K562 (cell line): ENCODE data around the gene WDR46. TPM values are rescaled to one million over a fixed set of nuclear protein-coding genes. Genes with fewer than 3 reads are reported as not detected.

Experiments
- CBX1 ChIP-seq: sonication (generic); IDR thresholded peaks from 2 replicates; pipeline ENCODE4 v1.6.1; 2016; ENCODE audit warnings: antibody characterized with exemption, low read depth, mild to moderate bottlenecking
- FOXA1 ChIP-seq: fragments of 450-650 bp; IDR thresholded peaks from 2 replicates; pipeline ENCODE4 v1.6.1; 2016; ENCODE audit warnings: mild to moderate bottlenecking, borderline replicate concordance
- KLF16 ChIP-seq: IDR thresholded peaks from 2 replicates; pipeline ENCODE4 v1.6.1; 2016; ENCODE audit warnings: antibody characterized with exemption
- MAZ ChIP-seq, 2 experiments: fragments of 450-650 bp in 1 of 2; sonication (generic) in 1 of 2; formaldehyde crosslinking; IDR thresholded peaks in 1 of 2; conservative IDR thresholded peaks in 1 of 2; 2 replicates each; pipeline versions ENCODE4 v1.4.0 to v1.5.0; 2020; ENCODE audit warnings: mild to moderate bottlenecking in 1 of 2, missing genetic modification reagents in 1 of 2
- MEF2D ChIP-seq: conservative IDR thresholded peaks from 2 replicates; pipeline ENCODE4 v1.6.1; 2016; ENCODE audit warnings: low read depth, missing genetic modification characterization, missing compliant biosample characterization
- NCOA6 ChIP-seq: fragments of 450-650 bp; IDR thresholded peaks from 2 replicates; pipeline ENCODE4 v1.6.1; 2017; ENCODE audit warnings: mild to moderate bottlenecking
- NFIX ChIP-seq: fragments of 250-450 bp; sonication (Bioruptor Pico); IDR thresholded peaks from 2 replicates; pipeline ENCODE4 v1.4.0; 2020; ENCODE audit warnings: low read depth, mild to moderate bottlenecking, moderate library complexity
- NFRKB ChIP-seq: fragments of 450-650 bp; IDR thresholded peaks from 2 replicates; pipeline ENCODE4 v1.6.1; 2016; ENCODE audit warnings: low read depth
- RAD21 ChIP-seq, 2 experiments: fragments of 250-450 bp in 1 of 2; fragments of 450-650 bp in 1 of 2; sonication (Bioruptor Pico) in 1 of 2; formaldehyde crosslinking in 1 of 2; IDR thresholded peaks in 1 of 2; conservative IDR thresholded peaks in 1 of 2; 2 replicates each; pipeline versions ENCODE4 v1.4.0 to v1.8.0; 2020 to 2022; ENCODE audit warnings: mild to moderate bottlenecking in 2 of 2, moderate library complexity in 1 of 2
- RBM22 ChIP-seq: fragments of 200-400 bp; formaldehyde crosslinking; IDR thresholded peaks from 2 replicates; pipeline ENCODE4 v1.6.1; 2018; ENCODE audit warnings: low read length, low read depth; ENCODE audit not compliant: poor library complexity, severe bottlenecking
- SMARCC2 ChIP-seq: fragments of 450-650 bp; IDR thresholded peaks from 2 replicates; pipeline ENCODE4 v1.6.1; 2017; ENCODE audit warnings: antibody characterized with exemption, moderate library complexity, mild to moderate bottlenecking, low read depth
- XRCC5 ChIP-seq: fragments of 200-400 bp; formaldehyde crosslinking; IDR thresholded peaks from 2 replicates; pipeline ENCODE4 v1.6.1; 2017; ENCODE audit warnings: low read depth, mild to moderate bottlenecking, low read length
- polyA plus RNA-seq, 8 experiments: library from polyadenylated mRNA; depleted of rRNA in 4 of 8; stranded (reverse) in 5 of 8; unstranded in 3 of 8; fragments of >200 nt; fragmentation: Nextera tagmentation in 2 of 8; fragmentation: Illumina TruSeq in 1 of 8; extraction: Ambion mirVana in 2 of 8; extraction: Trizol in 1 of 8; gene quantifications; 2 replicates each; pipeline versions ENCODE4 v1.2.1 to v1.2.3, GENCODE V29; 2011 to 2014; ENCODE audit warnings: inconsistent platforms in 1 of 8, missing spikeins in 1 of 8
- total RNA-seq, 7 experiments: library from RNA; depleted of rRNA in 6 of 7; stranded (reverse); fragments of >200 nt in 6 of 7; fragmentation: Illumina TruSeq in 2 of 7; extraction: Trizol in 2 of 7; gene quantifications; 2 replicates each; pipeline versions ENCODE4 v1.2.1 to v1.2.3, GENCODE V29; 2011 to 2021; ENCODE audit warnings: low replicate concordance in 1 of 7
- TF ChIP-seq, protein P1 (sequence below): fragments of 450-650 bp; IDR thresholded peaks from 2 replicates; pipeline ENCODE4 v1.6.1; 2017; ENCODE audit warnings: mild to moderate bottlenecking, moderate library complexity
- TF ChIP-seq, protein P2 (sequence below): sonication (generic); formaldehyde crosslinking; IDR thresholded peaks from 2 replicates; pipeline ENCODE4 v1.8.0; 2023; ENCODE audit warnings: mild to moderate bottlenecking, missing genetic modification reagents
- TF ChIP-seq, protein P3 (sequence below): fragments of 250-450 bp; sonication (Bioruptor Pico); IDR thresholded peaks from 2 replicates; pipeline ENCODE4 v1.4.0; 2020

WDR46 gene
- total and polyA plus RNA-seq, 9 of the 15 experiments (the other 6 are each of a cell fraction or from before 2014, with no cell fraction given) = 8.9 to 146 (median 93.1) TPM

DNA sequence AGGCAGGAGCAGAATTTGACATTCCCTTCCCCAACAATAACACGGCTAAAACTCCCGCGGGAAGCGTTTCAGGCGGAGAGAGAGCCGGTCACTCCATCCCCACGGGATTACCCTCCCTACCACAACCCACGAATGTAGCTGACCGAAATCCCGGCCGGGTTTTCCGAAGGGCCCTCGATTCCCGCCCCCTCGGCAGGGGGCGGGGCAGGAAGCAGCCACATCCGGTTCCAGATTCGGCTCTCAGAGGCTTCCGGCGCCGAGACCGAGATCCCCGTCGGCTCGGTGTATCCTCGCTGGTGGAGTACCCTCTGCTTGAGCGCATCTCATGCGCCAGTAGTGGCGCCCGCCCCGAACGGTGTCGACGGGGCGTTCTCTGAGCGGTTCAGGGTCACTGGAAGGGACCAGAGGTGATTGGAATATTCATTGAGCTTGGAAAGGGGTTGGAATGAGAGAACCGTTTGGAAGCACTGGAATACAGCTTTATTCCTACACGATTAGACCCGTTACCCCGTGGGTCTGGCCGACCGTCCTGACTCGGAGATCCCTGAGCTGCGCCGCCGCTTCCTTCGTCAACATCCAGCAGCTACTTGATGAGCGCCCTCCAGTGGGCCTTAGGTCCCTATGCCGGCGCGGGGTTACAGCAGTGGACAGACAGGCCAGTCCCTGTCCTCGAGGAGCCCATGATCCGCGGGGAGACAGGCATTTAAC, 10.4 kb upstream of the WDR46 start (continued):
- TF ChIP-seq, protein P1, sequence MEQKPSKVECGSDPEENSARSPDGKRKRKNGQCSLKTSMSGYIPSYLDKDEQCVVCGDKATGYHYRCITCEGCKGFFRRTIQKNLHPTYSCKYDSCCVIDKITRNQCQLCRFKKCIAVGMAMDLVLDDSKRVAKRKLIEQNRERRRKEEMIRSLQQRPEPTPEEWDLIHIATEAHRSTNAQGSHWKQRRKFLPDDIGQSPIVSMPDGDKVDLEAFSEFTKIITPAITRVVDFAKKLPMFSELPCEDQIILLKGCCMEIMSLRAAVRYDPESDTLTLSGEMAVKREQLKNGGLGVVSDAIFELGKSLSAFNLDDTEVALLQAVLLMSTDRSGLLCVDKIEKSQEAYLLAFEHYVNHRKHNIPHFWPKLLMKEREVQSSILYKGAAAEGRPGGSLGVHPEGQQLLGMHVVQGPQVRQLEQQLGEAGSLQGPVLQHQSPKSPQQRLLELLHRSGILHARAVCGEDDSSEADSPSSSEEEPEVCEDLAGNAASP = no peak
- TF ChIP-seq NCOA6 (peak; percentile 90), MEF2D (peak; percentile 15; the same call in 1 of the 2 replicates), KLF16 (no peak), MAZ (CRISPR knock-in tag; conservative IDR thresholded peaks at IDR 0.05 in 1 of 2, IDR thresholded peaks at IDR 0.05 in 1 of 2) (peak; percentile 14 to 68; a peak in 2 of 4 replicates), RBM22 (peak; percentile 76), RAD21 (CRISPR knock-in tag; conservative IDR thresholded peaks at IDR 0.05 in 1 of 2, IDR thresholded peaks at IDR 0.05 in 1 of 2) (peak; percentile 68 to 69), NFRKB (peak; percentile 76), NFIX (no peak), XRCC5 (peak; percentile 69; the same call in 1 of the 2 replicates), SMARCC2 (peak; percentile 16; the same call in 1 of the 2 replicates), CBX1 (peak; percentile 85), FOXA1 (no peak)
- TF ChIP-seq, protein P2, sequence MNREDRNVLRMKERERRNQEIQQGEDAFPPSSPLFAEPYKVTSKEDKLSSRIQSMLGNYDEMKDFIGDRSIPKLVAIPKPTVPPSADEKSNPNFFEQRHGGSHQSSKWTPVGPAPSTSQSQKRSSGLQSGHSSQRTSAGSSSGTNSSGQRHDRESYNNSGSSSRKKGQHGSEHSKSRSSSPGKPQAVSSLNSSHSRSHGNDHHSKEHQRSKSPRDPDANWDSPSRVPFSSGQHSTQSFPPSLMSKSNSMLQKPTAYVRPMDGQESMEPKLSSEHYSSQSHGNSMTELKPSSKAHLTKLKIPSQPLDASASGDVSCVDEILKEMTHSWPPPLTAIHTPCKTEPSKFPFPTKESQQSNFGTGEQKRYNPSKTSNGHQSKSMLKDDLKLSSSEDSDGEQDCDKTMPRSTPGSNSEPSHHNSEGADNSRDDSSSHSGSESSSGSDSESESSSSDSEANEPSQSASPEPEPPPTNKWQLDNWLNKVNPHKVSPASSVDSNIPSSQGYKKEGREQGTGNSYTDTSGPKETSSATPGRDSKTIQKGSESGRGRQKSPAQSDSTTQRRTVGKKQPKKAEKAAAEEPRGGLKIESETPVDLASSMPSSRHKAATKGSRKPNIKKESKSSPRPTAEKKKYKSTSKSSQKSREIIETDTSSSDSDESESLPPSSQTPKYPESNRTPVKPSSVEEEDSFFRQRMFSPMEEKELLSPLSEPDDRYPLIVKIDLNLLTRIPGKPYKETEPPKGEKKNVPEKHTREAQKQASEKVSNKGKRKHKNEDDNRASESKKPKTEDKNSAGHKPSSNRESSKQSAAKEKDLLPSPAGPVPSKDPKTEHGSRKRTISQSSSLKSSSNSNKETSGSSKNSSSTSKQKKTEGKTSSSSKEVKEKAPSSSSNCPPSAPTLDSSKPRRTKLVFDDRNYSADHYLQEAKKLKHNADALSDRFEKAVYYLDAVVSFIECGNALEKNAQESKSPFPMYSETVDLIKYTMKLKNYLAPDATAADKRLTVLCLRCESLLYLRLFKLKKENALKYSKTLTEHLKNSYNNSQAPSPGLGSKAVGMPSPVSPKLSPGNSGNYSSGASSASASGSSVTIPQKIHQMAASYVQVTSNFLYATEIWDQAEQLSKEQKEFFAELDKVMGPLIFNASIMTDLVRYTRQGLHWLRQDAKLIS (CRISPR knock-in tag) = peak; percentile 92
- TF ChIP-seq, protein P3, sequence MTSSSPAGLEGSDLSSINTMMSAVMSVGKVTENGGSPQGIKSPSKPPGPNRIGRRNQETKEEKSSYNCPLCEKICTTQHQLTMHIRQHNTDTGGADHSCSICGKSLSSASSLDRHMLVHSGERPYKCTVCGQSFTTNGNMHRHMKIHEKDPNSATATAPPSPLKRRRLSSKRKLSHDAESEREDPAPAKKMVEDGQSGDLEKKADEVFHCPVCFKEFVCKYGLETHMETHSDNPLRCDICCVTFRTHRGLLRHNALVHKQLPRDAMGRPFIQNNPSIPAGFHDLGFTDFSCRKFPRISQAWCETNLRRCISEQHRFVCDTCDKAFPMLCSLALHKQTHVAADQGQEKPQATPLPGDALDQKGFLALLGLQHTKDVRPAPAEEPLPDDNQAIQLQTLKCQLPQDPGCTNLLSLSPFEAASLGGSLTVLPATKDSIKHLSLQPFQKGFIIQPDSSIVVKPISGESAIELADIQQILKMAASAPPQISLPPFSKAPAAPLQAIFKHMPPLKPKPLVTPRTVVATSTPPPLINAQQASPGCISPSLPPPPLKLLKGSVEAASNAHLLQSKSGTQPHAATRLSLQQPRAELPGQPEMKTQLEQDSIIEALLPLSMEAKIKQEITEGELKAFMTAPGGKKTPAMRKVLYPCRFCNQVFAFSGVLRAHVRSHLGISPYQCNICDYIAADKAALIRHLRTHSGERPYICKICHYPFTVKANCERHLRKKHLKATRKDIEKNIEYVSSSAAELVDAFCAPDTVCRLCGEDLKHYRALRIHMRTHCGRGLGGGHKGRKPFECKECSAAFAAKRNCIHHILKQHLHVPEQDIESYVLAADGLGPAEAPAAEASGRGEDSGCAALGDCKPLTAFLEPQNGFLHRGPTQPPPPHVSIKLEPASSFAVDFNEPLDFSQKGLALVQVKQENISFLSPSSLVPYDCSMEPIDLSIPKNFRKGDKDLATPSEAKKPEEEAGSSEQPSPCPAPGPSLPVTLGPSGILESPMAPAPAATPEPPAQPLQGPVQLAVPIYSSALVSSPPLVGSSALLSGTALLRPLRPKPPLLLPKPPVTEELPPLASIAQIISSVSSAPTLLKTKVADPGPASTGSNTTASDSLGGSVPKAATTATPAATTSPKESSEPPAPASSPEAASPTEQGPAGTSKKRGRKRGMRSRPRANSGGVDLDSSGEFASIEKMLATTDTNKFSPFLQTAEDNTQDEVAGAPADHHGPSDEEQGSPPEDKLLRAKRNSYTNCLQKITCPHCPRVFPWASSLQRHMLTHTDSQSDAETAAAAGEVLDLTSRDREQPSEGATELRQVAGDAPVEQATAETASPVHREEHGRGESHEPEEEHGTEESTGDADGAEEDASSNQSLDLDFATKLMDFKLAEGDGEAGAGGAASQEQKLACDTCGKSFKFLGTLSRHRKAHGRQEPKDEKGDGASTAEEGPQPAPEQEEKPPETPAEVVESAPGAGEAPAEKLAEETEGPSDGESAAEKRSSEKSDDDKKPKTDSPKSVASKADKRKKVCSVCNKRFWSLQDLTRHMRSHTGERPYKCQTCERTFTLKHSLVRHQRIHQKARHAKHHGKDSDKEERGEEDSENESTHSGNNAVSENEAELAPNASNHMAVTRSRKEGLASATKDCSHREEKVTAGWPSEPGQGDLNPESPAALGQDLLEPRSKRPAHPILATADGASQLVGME (CRISPR knock-in tag) = no peak
